ENCODE data around the gene LMOD3. TPM values are rescaled to one million over a fixed set of nuclear protein-coding genes. Genes with fewer than 3 reads are reported as not detected.

Gene LMOD3
- total and polyA plus RNA-seq, 9 of the 15 experiments (the other 6 are each of a cell fraction or from before 2014, with no cell fraction given) = 0.03 TPM; not detected in 8

GRCh38 chr3:69120879-69121464 lies 1.4 kb downstream of the LMOD3 start:
- Histone ChIP-seq H3K4me1 (replicated peaks in 1 of 2; ENCODE audit: control insufficient read depth in 2 of 2, insufficient read depth in 2 of 2, low read length in 2 of 2) (no peaks in the 10 kb centered on the region; a peak in 1 of 5 replicates), H2AFZ (ENCODE audit: low read depth, low read length) (no peak overlapping the region), H3K79me2 (ENCODE audit: control insufficient read depth, insufficient read depth, low read length) (no peaks in the 10 kb centered on the region), H3K9me3 (replicated peaks; ENCODE audit: control insufficient read depth, insufficient read depth, low read depth, low read length) (no peaks in the 10 kb centered on the region), H3K36me3 (ENCODE audit: control insufficient read depth, insufficient read depth, low read length) (no peaks in the 10 kb centered on the region), H4K20me1 (replicated peaks; ENCODE audit: control insufficient read depth, insufficient read depth, low read length) (no peaks in the 10 kb centered on the region), H3K4me3 (no peak overlapping the region), H3K27ac (ENCODE audit: extremely low read depth, low read depth, low read length) (no peak overlapping the region), H3K27me3 (ENCODE audit: control insufficient read depth in 2 of 2, insufficient read depth in 2 of 2, low read length in 2 of 2) (no peaks in the 10 kb centered on the region), H3K4me2 (ENCODE audit: insufficient read depth, low read length) (no peak overlapping the region), H3K9ac (ENCODE audit: insufficient read depth in 1 of 2, low read depth in 2 of 2, low read length in 2 of 2) (no peak overlapping the region), H3K9me1 (ENCODE audit: control insufficient read depth, insufficient read depth, low read length) (no peaks in the 10 kb centered on the region)
- no TSS peak for BruUV-seq (replicated peaks)
- CTCF ChIA-PET (ENCODE audit: low intra/inter-chr PET ratio) = interaction anchor here (0.6 to 0.7 kb wide), 2 partner anchors 116 to 827 kb away, joined by 3 to 4 read pairs; no protein-coding TSS in a partner anchor
- in situ Hi-C loops (cut with MboI) = no loop called here
- POLR2A ChIA-PET = no interaction called here
- WGBS (ENCODE audit: insufficient coverage, low coverage, missing lambda C conversion rate) = 0% methylated on average over 1 of the region's 1 CpG
- peak; percentile 81 for ATAC-seq
- intact Hi-C loops (cut with micrococcal nuclease) = loop anchor here (1.0 to 2.0 kb wide), 2 partner anchors 40 to 186 kb away; no protein-coding TSS in a partner anchor
- peak; percentile 37 to 80 (median 47) for DNase-seq (ENCODE audit: extremely low read depth in 1 of 4, low spot score in 3 of 4)
- peak; percentile 90 for FAIRE-seq
- TF ChIP-seq SMC3 (conservative IDR thresholded peaks at IDR 0.05; ENCODE audit: insufficient read depth, low read depth, low read length) = 0 out of 2 replicates have a peak, but pooled peaks have one; percentile 46
- TF ChIP-seq RAD21 (CRISPR knock-in tag; conservative IDR thresholded peaks at IDR 0.05 in 1 of 2, IDR thresholded peaks at IDR 0.05 in 1 of 2) = peak; percentile 72 to 82
- no peak for TF ChIP-seq FOXA3 (CRISPR knock-in tag; conservative IDR thresholded peaks at IDR 0.05 in 1 of 2, IDR thresholded peaks at IDR 0.05 in 1 of 2)
- TF ChIP-seq CTCF (IDR thresholded peaks at IDR 0.05 in 2 of 3, conservative IDR thresholded peaks at IDR 0.05 in 1 of 3; ENCODE audit: insufficient read depth in 2 of 3, low read depth in 1 of 3, low read length in 3 of 3) = peak; percentile 61 to 77 (median 75)
- no peak for TF ChIP-seq CTBP1 (IDR thresholded peaks at IDR 0.05; ENCODE audit: borderline replicate concordance)
- no peak for TF ChIP-seq GTF2E2 (tag; IDR thresholded peaks at IDR 0.05)
- no peak for TF ChIP-seq POLR2AphosphoS5 (IDR thresholded peaks at IDR 0.05; ENCODE audit: control insufficient read depth, insufficient read depth, low read depth, low read length)
- peak; percentile 62; the same call in 1 of the 2 replicates for TF ChIP-seq REST (IDR thresholded peaks at IDR 0.05; ENCODE audit: borderline replicate concordance)
- TF ChIP-seq REST (CRISPR knock-in tag; IDR thresholded peaks at IDR 0.05; ENCODE audit: low read depth) = no peak
- TF ChIP-seq, protein P1, sequence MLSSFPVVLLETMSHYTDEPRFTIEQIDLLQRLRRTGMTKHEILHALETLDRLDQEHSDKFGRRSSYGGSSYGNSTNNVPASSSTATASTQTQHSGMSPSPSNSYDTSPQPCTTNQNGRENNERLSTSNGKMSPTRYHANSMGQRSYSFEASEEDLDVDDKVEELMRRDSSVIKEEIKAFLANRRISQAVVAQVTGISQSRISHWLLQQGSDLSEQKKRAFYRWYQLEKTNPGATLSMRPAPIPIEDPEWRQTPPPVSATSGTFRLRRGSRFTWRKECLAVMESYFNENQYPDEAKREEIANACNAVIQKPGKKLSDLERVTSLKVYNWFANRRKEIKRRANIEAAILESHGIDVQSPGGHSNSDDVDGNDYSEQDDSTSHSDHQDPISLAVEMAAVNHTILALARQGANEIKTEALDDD (IDR thresholded peaks at IDR 0.05) = 0 out of 2 replicates have a peak, but pooled peaks have one; percentile 22

Data from K562 (cell line).